ENCODE data around the gene SETBP1. TPM values are rescaled to one million over a fixed set of nuclear protein-coding genes. Genes with fewer than 3 reads are reported as not detected.

The SETBP1 gene
- total and polyA plus RNA-seq, 2 of the 8 experiments (the other 6 are each of a cell fraction or from before 2014, with no cell fraction given) = 2.0 to 6.5 TPM

DNA sequence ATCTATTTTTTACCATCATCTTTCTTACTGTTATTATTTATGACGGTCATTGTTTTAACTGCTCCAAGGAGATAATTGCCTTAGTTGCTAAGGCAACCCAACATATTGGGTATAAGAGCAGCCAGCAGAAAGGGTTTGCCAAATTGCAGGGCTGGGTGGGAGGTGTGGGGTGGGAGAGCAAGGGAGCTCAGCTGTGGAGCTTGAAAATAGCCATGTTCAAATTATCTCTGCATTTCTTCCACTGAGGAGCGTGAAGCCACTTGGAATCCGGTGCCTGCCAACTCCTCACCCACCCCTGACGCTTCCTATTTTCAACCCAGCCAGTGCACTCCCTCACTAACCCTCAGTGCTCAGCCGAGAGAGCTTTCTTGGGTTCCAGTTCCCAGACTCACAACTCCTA is 60.8 kb downstream of the SETBP1 start (continued):
- TF ChIP-seq YY1 (IDR thresholded peaks at IDR 0.05; ENCODE audit: low read depth, low read length) = no peak

Data from H1 (cell line).